ENCODE measurements around the gene ADGRG6. TPM values are rescaled to one million over a fixed set of nuclear protein-coding genes. Genes with fewer than 3 reads are reported as not detected.

The ADGRG6 gene
- total and polyA plus RNA-seq, 10 of the 15 experiments (the other 5 are each of a cell fraction or from before 2014, with no cell fraction given), result 0.01 to 0.24 (median 0.13) TPM; not detected in 7

DNA sequence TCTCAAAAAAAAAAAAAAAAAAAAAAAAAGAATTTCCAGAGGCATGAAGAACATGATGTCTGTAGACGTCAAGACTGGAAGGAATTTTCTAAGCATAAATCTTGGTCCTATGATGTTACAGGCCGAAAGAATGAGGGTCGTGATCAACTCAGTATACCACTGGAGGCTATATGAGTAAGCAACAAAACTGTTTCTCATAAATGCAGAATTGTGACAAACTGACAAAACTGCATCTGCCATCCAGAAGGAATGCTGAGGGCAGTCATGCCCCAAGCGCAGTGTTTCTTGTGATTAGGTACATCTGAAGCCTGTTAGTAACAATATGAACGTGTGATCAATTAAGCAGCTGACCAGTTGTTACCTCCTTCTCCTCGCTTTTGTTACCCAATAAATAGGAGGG is 43.5 kb upstream of the ADGRG6 start (continued):
- TF ChIP-seq GABPA (IDR thresholded peaks at IDR 0.05; ENCODE audit: low read depth) (no peak), CEBPB (IDR thresholded peaks at IDR 0.05; ENCODE audit: borderline replicate concordance in 1 of 2, low read depth in 2 of 2, low read length in 2 of 2) (no peak)

DNA sequence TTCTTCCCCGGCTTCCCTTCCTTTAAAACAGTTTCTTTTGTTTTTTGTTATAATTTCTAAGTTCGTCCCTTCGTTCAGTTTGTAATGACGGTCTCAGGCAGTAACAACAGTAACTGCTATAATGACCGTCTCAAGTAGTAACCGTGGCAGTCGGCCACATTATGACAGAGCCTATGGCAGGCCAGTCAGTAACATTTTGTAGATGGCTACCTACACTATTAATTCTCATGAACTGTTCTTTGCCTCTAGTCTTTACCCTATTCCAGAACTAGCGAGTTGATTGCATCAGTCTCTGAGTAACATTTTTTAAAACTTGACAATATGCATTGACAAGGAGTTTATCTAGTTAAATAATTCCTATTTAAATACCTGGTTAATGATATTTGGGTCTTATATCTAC is 43.0 kb upstream of the ADGRG6 start:
- ChIA-PET CTCF (no interaction called here), RAD21 (ENCODE audit: unreplicated experiment) (no interaction called here), POLR2A (no interaction called here), SMC1A (ENCODE audit: uncharacterized antibody, unreplicated experiment) (no interaction called here)
- 63% methylated on average over 8 of the region's 8 CpGs for WGBS (ENCODE audit: insufficient coverage, insufficient replicate concordance, low lambda C conversion rate, missing lambda C conversion rate)
- in situ Hi-C loops (cut with MboI), result no loop called here
- Histone ChIP-seq H3K4me2 (ENCODE audit: control insufficient read depth, insufficient read depth) (no peak overlapping the region), H3K36me3 (ENCODE audit: control insufficient read depth in 2 of 2, insufficient read depth in 2 of 2, low read length in 1 of 2) (no peaks in the 10 kb centered on the region), H3K4me3 (no peak overlapping the region), H3K27me3 (replicated peaks in 1 of 2; ENCODE audit: control insufficient read depth in 2 of 2, insufficient read depth in 2 of 2, low read length in 1 of 2) (no peaks in the 10 kb centered on the region), H3K4me1 (ENCODE audit: control insufficient read depth, insufficient read depth, low read length) (no peaks in the 10 kb centered on the region), H4K20me1 (ENCODE audit: control insufficient read depth, insufficient read depth) (no peaks in the 10 kb centered on the region), H3K9ac (ENCODE audit: control insufficient read depth, insufficient read depth, low read length) (no peak overlapping the region), H3K9me3 (replicated peaks; ENCODE audit: control insufficient read depth, insufficient read depth, low read length) (no peaks in the 10 kb centered on the region), H3K79me2 (ENCODE audit: control insufficient read depth, insufficient read depth, low read length) (no peaks in the 10 kb centered on the region), H3K27ac (ENCODE audit: control insufficient read depth, insufficient read depth) (no peak overlapping the region), H2AFZ (ENCODE audit: control insufficient read depth, low read depth, low read length) (no peak overlapping the region)
- DNase-seq (ENCODE audit: low read depth, low spot score) (no peak), ATAC-seq (no peak), FAIRE-seq (no peak)
- intact Hi-C loops (cut with micrococcal nuclease; ENCODE audit: unreplicated experiment), result no loop called here
- BruUV-seq (replicated peaks), result no TSS peak
- TF ChIP-seq CHD4 (IDR thresholded peaks at IDR 0.05), result no peak
- TF ChIP-seq, protein P1, sequence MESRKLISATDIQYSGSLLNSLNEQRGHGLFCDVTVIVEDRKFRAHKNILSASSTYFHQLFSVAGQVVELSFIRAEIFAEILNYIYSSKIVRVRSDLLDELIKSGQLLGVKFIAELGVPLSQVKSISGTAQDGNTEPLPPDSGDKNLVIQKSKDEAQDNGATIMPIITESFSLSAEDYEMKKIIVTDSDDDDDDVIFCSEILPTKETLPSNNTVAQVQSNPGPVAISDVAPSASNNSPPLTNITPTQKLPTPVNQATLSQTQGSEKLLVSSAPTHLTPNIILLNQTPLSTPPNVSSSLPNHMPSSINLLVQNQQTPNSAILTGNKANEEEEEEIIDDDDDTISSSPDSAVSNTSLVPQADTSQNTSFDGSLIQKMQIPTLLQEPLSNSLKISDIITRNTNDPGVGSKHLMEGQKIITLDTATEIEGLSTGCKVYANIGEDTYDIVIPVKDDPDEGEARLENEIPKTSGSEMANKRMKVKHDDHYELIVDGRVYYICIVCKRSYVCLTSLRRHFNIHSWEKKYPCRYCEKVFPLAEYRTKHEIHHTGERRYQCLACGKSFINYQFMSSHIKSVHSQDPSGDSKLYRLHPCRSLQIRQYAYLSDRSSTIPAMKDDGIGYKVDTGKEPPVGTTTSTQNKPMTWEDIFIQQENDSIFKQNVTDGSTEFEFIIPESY (IDR thresholded peaks at IDR 0.05), result no peak
- TF ChIP-seq, protein P2, sequence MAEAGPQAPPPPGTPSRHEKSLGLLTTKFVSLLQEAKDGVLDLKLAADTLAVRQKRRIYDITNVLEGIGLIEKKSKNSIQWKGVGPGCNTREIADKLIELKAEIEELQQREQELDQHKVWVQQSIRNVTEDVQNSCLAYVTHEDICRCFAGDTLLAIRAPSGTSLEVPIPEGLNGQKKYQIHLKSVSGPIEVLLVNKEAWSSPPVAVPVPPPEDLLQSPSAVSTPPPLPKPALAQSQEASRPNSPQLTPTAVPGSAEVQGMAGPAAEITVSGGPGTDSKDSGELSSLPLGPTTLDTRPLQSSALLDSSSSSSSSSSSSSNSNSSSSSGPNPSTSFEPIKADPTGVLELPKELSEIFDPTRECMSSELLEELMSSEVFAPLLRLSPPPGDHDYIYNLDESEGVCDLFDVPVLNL (IDR thresholded peaks at IDR 0.05; ENCODE audit: low read depth, low read length), result no peak
- TF ChIP-seq, protein P3, sequence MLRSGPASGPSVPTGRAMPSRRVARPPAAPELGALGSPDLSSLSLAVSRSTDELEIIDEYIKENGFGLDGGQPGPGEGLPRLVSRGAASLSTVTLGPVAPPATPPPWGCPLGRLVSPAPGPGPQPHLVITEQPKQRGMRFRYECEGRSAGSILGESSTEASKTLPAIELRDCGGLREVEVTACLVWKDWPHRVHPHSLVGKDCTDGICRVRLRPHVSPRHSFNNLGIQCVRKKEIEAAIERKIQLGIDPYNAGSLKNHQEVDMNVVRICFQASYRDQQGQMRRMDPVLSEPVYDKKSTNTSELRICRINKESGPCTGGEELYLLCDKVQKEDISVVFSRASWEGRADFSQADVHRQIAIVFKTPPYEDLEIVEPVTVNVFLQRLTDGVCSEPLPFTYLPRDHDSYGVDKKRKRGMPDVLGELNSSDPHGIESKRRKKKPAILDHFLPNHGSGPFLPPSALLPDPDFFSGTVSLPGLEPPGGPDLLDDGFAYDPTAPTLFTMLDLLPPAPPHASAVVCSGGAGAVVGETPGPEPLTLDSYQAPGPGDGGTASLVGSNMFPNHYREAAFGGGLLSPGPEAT (IDR thresholded peaks at IDR 0.05; ENCODE audit: low read depth), result no peak
- TF ChIP-seq TAF1 (IDR thresholded peaks at IDR 0.05; ENCODE audit: borderline replicate concordance, low read depth, low read length), result no peak
- TF ChIP-seq, protein P4, sequence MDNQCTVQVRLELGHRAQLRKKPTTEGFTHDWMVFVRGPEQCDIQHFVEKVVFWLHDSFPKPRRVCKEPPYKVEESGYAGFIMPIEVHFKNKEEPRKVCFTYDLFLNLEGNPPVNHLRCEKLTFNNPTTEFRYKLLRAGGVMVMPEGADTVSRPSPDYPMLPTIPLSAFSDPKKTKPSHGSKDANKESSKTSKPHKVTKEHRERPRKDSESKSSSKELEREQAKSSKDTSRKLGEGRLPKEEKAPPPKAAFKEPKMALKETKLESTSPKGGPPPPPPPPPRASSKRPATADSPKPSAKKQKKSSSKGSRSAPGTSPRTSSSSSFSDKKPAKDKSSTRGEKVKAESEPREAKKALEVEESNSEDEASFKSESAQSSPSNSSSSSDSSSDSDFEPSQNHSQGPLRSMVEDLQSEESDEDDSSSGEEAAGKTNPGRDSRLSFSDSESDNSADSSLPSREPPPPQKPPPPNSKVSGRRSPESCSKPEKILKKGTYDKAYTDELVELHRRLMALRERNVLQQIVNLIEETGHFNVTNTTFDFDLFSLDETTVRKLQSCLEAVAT (IDR thresholded peaks at IDR 0.05), result no peak
- no peak for TF ChIP-seq ZNF274 (IDR thresholded peaks at IDR 0.05; ENCODE audit: insufficient read depth, insufficient read length)
- TF ChIP-seq, protein P5, sequence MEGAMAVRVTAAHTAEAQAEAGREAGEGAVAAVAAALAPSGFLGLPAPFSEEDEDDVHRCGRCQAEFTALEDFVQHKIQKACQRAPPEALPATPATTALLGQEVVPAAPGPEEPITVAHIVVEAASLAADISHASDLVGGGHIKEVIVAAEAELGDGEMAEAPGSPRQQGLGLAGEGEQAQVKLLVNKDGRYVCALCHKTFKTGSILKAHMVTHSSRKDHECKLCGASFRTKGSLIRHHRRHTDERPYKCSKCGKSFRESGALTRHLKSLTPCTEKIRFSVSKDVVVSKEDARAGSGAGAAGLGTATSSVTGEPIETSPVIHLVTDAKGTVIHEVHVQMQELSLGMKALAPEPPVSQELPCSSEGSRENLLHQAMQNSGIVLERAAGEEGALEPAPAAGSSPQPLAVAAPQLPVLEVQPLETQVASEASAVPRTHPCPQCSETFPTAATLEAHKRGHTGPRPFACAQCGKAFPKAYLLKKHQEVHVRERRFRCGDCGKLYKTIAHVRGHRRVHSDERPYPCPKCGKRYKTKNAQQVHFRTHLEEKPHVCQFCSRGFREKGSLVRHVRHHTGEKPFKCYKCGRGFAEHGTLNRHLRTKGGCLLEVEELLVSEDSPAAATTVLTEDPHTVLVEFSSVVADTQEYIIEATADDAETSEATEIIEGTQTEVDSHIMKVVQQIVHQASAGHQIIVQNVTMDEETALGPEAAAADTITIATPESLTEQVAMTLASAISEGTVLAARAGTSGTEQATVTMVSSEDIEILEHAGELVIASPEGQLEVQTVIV (IDR thresholded peaks at IDR 0.05; ENCODE audit: borderline replicate concordance, partially characterized antibody), result no peak
- TF ChIP-seq ZZZ3 (IDR thresholded peaks at IDR 0.05; ENCODE audit: control insufficient read depth, insufficient read length, low read depth), result no peak
- no peak for TF ChIP-seq MTA3 (IDR thresholded peaks at IDR 0.05; ENCODE audit: borderline replicate concordance, low read length)
- no peak for TF ChIP-seq JUNB (IDR thresholded peaks at IDR 0.05)
- no peak for TF ChIP-seq PML (IDR thresholded peaks at IDR 0.05; ENCODE audit: low read length)
- no peak for TF ChIP-seq RBBP5 (conservative IDR thresholded peaks at IDR 0.05)
- no peak for TF ChIP-seq SRF (IDR thresholded peaks at IDR 0.05; ENCODE audit: low read depth in 2 of 2, low read length in 2 of 2)
